Kidney epithelial cell (primary cell): ENCODE data around the gene TADA3. TPM values are rescaled to one million over a fixed set of nuclear protein-coding genes. Genes with fewer than 3 reads are reported as not detected.

ENCODE experiments used
- DNase-seq: peaks from one replicate; pipeline ENCODE4 v3.0.0-alpha.2; 2010; ENCODE audit warnings: low read depth
- H3K27me3 ChIP-seq: 2 replicates; pipeline ENCODE4 v1.6.0; 2011; ENCODE audit warnings: low read length; ENCODE audit not compliant: control insufficient read depth, insufficient read depth
- H3K36me3 ChIP-seq: 2 replicates; pipeline ENCODE4 v1.5.1; 2011; ENCODE audit warnings: low read length; ENCODE audit not compliant: control insufficient read depth, insufficient read depth
- H3K4me3 ChIP-seq: 2 replicates; pipeline ENCODE4 v1.5.1; 2011; ENCODE audit warnings: low read depth, mild to moderate bottlenecking, control low read depth, low read length
- total RNA-seq: library from RNA; depleted of rRNA; stranded (reverse); fragments of >200 nt; gene quantifications from 2 replicates; pipeline ENCODE4 v1.2.3, GENCODE V29; 2015
- TF ChIP-seq, protein P1 (sequence below): IDR thresholded peaks from 2 replicates; pipeline ENCODE4 v1.5.1; 2011; ENCODE audit warnings: mild to moderate bottlenecking, moderate library complexity, low read length, control low read depth, inconsistent platforms; ENCODE audit not compliant: insufficient read depth, poor library complexity, severe bottlenecking

The TADA3 gene
- total RNA-seq, 1 donor from 2014 or later = 105 TPM

DNA sequence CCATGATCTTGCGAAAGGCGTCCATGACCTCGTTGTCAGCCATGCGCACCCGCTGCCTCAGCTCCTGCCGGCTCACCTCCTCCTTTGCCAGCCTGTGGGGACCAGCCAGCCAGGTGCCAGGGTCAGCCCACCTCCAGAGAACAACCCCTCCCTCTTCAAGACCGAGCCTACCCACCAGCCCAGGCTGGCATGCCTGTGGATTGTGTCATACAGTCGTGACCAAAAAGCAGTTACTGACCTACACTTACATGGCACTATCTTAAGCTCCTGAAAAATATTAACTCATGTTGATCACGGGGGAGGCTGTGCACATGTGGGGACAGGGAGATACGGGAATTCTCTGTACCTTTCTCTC, 11.8 kb downstream of the TADA3 start:
- TF ChIP-seq, protein P1, sequence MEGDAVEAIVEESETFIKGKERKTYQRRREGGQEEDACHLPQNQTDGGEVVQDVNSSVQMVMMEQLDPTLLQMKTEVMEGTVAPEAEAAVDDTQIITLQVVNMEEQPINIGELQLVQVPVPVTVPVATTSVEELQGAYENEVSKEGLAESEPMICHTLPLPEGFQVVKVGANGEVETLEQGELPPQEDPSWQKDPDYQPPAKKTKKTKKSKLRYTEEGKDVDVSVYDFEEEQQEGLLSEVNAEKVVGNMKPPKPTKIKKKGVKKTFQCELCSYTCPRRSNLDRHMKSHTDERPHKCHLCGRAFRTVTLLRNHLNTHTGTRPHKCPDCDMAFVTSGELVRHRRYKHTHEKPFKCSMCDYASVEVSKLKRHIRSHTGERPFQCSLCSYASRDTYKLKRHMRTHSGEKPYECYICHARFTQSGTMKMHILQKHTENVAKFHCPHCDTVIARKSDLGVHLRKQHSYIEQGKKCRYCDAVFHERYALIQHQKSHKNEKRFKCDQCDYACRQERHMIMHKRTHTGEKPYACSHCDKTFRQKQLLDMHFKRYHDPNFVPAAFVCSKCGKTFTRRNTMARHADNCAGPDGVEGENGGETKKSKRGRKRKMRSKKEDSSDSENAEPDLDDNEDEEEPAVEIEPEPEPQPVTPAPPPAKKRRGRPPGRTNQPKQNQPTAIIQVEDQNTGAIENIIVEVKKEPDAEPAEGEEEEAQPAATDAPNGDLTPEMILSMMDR = no peak
- DNase-seq = no peak

DNA sequence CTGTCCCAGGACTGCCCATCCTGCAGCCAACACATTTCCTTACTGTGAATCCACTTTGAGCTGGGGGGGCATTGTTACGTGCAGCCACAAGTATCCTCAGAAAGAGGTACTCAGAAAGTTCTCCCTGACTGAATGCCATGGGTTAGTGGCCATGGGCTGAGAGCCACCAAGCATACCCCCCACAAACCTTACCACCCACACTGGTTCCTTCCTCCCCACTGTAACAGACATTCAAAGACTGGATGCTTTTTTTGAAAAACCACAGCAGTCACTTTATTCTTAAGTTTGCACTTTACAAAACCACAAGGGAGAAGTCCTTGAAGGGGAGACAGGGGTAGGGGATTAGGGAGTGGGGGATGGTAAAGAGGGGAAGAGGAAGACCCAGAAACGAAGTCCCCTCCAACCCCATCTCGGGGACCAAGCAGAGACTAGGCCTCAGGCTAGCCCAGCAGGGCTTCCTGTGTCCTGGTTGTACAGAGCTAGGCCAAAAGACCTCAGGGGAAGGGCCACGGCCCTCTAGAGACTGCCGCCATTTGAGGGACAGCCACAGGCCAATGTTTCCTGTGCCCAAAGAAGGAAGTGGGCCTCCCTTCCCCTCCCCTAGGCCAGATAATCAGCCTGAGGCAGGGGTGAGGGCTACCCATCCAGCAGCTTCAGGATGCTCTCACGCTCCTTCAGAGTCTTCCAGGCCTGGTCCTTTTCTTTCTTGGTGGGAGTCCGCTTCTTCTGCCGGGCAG, 12.4 kb downstream of the TADA3 start:
- DNase-seq = no peak
- H3K36me3 ChIP-seq = peaks cover 4% of the 10 kb centered on the region
- no peak overlapping the region for H3K4me3 ChIP-seq
- no peaks in the 10 kb centered on the region for H3K27me3 ChIP-seq
- TF ChIP-seq, protein P1 = no peak

More for the DNA sequence above, 11.8 kb downstream of the TADA3 start:
- Histone ChIP-seq H3K27me3 (no peaks in the 10 kb centered on the region), H3K36me3 (peaks cover 4% of the 10 kb centered on the region), H3K4me3 (no peak overlapping the region)

DNA sequence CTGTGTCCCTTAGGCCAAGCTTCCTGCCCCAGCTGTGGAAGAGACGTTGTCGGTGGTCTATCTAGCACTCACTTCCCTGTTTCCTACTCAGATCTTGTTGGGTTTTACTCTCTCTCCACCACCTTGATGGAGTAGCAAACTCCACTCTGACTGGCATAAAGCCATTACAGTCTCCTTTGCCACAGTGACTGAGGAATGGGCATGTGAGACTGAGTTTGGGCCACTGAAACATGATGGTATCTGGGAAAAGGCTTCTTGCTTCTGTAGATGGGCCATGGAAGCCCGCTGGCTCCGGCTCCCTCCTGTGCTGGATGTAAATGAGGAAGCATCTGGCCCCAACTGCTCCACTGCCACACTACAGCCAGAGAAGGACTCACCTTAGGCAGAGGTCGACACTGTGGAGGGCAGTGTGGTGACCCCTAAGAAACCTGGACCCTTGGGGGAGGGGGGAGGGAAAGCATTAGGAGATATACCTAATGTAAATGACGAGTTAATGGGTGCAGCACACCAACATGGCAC, 13.1 kb downstream of the TADA3 start:
- TF ChIP-seq, protein P1 = no peak
- Histone ChIP-seq H3K4me3 (no peak overlapping the region), H3K27me3 (no peaks in the 10 kb centered on the region), H3K36me3 (peaks cover 4% of the 10 kb centered on the region)
- DNase-seq = no peak

DNA sequence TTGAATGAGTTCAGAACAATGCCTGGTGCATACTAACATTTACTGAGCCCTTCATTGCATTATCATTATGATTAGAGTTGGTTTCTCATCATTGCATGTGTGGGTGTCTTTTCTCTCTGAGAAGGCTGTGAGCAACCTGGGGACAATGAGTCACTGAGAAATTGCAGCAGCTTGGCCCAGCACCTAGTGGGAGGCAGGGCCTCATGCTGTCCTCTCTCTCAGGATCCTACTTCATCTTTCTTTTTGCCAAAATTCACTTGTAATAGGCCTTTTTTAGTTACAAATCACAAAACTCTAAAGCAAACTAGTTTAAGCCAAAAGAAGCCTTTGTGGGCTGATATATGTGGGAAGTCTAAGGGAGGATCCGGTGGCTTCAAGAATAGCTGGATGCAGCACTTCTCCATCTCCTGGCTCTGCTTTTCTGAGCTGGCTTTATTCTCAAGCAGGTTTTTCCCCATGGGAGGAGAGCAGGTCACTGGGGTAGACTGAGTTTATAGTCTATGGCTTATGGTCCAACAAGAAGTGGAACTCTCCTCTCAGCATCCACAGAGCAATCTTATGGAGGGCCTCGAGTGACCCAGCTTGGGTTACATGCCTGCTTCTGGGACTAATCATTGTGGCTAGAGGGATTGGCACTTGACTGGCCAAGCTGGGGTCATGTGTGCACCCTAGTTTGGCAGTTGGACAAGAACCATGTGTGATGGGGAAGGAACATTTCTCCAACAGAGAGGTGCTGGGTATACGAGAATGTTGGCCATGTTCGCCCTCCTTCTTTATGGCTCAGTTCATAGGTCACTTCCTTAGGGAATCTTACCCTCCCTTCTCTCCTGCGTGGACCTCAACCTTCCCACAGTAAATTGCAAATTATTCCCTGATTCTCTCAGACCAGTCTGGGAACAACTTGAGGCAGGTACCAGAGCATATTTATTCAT, 13.9 kb downstream of the TADA3 start:
- Histone ChIP-seq H3K27me3 (no peaks in the 10 kb centered on the region), H3K36me3 (peaks cover 2% of the 10 kb centered on the region), H3K4me3 (no peak overlapping the region)
- DNase-seq = peak; percentile 25
- TF ChIP-seq, protein P1 = no peak

DNA sequence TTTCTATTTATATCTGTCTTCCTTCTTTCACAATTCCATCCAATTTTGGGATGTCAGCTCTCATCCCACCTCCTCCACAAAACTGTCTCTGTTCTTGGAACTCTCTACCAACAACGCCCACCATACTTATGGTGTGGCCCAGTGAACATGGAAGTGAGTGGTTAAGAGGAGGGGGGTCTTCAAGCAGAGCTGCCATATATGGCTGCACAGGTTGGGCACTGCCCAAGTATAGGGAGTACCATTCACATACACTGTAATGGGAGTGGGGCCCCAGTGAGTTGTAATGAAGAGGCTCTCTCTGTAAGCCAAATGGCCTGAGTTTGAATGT, 14.6 kb downstream of the TADA3 start:
- DNase-seq = no peak
- Histone ChIP-seq H3K27me3 (no peaks in the 10 kb centered on the region), H3K4me3 (no peak overlapping the region), H3K36me3 (peaks cover 2% of the 10 kb centered on the region)
- TF ChIP-seq, protein P1 = no peak
